ENCODE results near the gene DOCK6.

Gene DOCK6

GRCh38 chr19:11176466-11177193 lies 85.7 kb downstream of the DOCK6 start:
- DNase-seq (ENCODE audit: low read depth): no peak
- no peak for TF ChIP-seq CTCF (IDR thresholded peaks at IDR 0.05; ENCODE audit: low read length, missing control alignments)
- H3K4me3 ChIP-seq (replicated peaks; ENCODE audit: low read depth, low read length): no peak overlapping the region

- TF ChIP-seq CTCF (IDR thresholded peaks at IDR 0.05; ENCODE audit: low read length, missing control alignments): no peak
- no peak for DNase-seq (ENCODE audit: low read depth)
- no peak overlapping the region for H3K4me3 ChIP-seq (replicated peaks; ENCODE audit: low read depth, low read length)
Measured at GRCh38 chr19:11175920-11176319, 86.4 kb downstream of the DOCK6 start.

- no peak for TF ChIP-seq CTCF (IDR thresholded peaks at IDR 0.05; ENCODE audit: low read length, missing control alignments)
- no peak overlapping the region for H3K4me3 ChIP-seq (replicated peaks; ENCODE audit: low read depth, low read length)
- DNase-seq (ENCODE audit: low read depth): no peak
Measured at GRCh38 chr19:11174336-11174735, 88.0 kb downstream of the DOCK6 start.

GRCh38 chr19:11173516-11174155 lies 88.7 kb downstream of the DOCK6 start:
- no peak overlapping the region for H3K4me3 ChIP-seq (replicated peaks; ENCODE audit: low read depth, low read length)
- no peak for DNase-seq (ENCODE audit: low read depth)
- TF ChIP-seq CTCF (IDR thresholded peaks at IDR 0.05; ENCODE audit: low read length, missing control alignments): no peak

GRCh38 chr19:11172576-11172975 lies 89.7 kb downstream of the DOCK6 start:
- no peak overlapping the region for H3K4me3 ChIP-seq (replicated peaks; ENCODE audit: low read depth, low read length)
- no peak for DNase-seq (ENCODE audit: low read depth)
- TF ChIP-seq CTCF (IDR thresholded peaks at IDR 0.05; ENCODE audit: low read length, missing control alignments): no peak

- TF ChIP-seq CTCF (IDR thresholded peaks at IDR 0.05; ENCODE audit: low read length, missing control alignments): no peak
- DNase-seq (ENCODE audit: low read depth): no peak
- no peak overlapping the region for H3K4me3 ChIP-seq (replicated peaks; ENCODE audit: low read depth, low read length)
Measured at GRCh38 chr19:11171144-11171543, 91.2 kb downstream of the DOCK6 start.
